ENCODE measurements around the gene COPS7A.
"Not testable (repeated sequence)": the region's sequence is repeated elsewhere in the genome, so short reads cannot be mapped to it uniquely, and the experiment has no call there.

COPS7A gene

GRCh38 chr12:6703631-6704030, 20.2 kb upstream of the COPS7A start:
- no peak for DNase-seq

GRCh38 chr12:6708351-6708750, 15.5 kb upstream of the COPS7A start:
- DNase-seq, result not testable (repeated sequence)

- DNase-seq, result peak; percentile 37
These were observed 14.9 kb upstream of the COPS7A start for GRCh38 chr12:6708960-6709394.

DNA sequence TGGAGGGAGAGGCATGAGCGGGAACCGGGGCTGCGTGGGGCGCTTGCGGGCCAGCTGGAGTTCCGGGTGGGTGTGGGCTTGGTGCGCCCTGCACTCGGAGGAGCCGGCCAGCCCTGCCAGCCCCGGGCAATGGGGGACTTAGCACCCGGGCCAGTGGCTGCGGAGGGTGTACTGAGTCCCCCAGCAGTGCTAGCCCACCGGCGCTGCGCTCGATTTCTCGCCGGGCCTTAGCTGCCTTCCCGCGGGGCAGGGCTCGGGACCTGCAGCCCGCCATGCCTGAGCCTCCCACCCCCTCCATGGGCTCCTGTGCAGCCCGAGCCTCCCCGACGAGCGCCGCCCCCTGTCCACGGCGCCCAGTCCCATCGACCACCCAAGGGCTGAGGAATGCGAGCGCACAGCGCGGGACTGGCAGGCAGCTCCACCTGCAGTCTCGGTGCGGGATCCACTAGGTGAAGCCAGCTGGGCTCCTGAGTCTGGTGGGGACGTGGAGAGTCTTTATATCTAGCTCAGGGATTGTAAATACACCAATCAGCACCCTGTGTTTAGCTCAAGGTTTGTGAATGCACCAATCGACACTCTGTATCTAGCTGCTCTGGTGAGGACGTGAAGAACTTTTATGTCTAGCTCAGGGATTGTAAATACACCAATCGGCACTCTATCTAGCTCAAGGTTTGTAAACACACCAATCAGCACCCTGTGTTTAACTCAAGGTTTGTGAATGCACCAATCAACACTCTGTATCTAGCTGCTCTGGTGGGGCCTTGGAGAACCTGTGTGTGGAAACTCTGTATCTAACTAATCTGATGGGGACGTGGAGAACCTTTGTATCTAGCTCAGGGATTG, 7.6 kb upstream of the COPS7A start:
- DNase-seq, result not testable (repeated sequence)

GRCh38 chr12:6716874-6717437, 6.9 kb upstream of the COPS7A start:
- DNase-seq, result no peak

DNA sequence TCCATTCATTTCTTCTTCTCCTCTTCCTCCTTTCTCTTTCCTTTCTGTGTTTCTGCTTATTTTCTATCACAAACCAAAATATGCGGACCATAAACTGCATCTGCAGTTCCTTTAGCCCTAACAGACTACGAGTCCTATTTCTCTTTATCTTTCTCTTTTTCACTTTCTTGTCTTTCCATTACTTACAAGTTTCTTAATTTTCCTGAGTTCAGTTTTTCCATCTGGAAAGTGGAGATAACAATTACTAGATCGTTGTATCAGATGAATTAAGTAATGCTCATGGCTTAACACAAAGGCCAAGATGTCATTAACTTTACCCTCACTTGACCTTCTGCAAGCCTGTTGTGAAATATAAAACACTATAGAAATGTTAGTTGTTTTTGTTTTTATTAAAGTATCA, 983 bp upstream of the COPS7A start:
- DNase-seq, result no peak

DNA sequence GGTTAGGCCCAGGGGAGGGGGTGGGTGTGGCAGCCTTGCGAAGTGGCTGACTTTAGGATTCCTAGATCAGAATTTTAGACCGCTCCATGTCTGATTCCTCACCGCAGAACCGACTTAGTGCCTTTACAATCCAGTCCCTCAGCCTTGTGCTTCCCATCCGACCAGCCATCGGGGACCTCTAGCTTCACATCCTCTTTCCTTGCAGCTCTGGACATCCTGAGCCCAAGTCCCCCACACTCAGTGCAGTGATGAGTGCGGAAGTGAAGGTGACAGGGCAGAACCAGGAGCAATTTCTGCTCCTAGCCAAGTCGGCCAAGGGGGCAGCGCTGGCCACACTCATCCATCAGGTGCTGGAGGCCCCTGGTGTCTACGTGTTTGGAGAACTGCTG, 557 bp downstream of the COPS7A start:
- no peak for DNase-seq

- DNase-seq, result no peak
These were observed 1.5 kb downstream of the COPS7A start for GRCh38 chr12:6725350-6725749.

GRCh38 chr12:6729186-6729585, 5.3 kb downstream of the COPS7A start:
- no peak for DNase-seq

DNA sequence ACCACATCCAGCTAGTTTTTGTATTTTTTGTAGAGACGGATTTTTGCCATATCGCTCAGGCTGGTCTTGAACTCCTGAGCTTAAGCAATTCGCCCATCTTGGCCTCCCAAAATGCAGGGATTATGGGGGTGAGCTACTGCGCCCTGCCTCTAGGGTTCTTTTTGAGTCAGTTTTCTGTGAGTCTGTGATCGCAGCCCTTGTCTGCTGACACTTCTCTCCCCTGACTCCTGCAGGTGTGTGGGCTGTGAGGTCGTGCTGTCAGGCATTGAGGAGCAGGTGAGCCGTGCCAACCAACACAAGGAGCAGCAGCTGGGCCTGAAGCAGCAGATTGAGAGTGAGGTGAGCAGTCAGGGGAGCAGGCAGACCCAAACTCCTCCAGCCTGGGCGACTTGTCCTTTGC, 6.3 kb downstream of the COPS7A start:
- no peak for DNase-seq

GRCh38 chr12:6734506-6735387, 10.9 kb downstream of the COPS7A start:
- no peak for DNase-seq

DNA sequence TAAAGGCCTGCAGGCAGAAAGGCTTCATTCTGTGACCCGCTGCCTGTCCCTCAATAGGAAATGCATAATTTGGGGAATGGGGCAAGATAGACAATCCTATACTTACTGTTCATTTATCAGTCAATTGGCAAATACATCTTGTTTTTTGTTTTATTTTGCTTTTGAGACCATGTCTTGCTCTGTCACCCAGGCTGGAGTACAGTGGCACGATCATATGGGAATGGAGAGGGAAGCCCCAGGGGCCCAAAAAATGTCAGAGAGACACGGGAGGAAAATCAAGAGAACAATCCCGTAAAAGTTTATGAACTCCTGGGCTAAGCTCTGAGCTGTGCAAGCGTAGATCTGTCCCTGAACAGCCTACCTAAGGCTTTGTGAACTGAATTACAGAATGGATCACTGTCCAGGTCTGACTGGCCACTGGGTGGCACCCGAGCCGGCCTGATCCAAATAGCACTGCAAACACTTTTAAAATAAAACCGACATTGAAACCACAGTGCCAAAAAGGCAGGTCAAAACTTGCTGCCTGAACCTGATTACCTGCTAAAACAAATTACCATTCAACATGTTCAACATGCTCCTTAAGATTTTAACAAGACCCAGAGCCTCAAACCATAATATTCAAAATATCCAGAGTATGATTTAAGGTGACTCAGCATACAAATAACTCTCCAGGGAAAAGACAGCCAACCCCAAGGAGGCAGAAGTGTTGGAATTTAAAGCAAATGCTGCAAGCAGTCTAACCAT, 11.8 kb downstream of the COPS7A start:
- peak; percentile 53 for DNase-seq

- DNase-seq, result no peak
These were observed 12.9 kb downstream of the COPS7A start for GRCh38 chr12:6736754-6737153.

- not testable (repeated sequence) for DNase-seq
These were observed 18.2 kb downstream of the COPS7A start for GRCh38 chr12:6742080-6742479.

DNA sequence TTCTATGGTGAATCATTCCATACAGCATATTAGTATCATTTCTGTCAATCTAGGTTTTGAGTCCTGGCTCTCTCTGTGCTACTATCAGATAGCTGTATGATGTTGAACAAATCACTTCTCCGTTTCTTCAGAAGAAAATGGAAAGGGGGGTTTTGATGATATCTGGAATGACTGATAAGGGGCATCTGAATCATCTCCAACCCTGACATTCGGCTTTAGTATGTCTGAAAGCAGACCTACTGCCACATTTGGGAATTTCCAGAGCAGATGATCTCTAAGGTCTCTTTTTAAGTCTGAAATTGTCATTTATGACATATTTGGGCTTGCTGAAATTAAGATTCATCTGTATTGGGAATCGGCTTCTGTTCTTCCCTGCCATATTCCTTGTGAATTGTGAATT, 19.0 kb downstream of the COPS7A start:
- DNase-seq, result no peak

DNA sequence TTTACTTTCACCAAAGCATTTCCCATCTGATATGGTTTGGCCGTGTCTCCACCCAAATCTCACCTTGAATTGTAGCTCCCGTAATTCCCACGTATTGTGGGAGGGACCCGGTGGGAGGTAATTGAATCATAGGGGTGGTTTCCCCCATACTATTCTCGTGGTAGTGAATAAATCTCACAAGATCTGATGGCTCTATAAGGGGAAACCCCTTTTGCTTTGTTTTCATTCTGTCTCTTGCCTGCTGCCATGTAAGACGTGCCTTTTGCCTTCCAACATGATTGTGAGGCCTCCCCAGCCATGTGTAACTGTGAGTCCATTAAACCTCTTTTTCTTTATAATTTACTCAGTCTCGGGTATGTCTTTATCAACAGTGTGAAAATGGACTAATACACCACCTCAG, 19.5 kb downstream of the COPS7A start:
- not testable (repeated sequence) for DNase-seq

DNA sequence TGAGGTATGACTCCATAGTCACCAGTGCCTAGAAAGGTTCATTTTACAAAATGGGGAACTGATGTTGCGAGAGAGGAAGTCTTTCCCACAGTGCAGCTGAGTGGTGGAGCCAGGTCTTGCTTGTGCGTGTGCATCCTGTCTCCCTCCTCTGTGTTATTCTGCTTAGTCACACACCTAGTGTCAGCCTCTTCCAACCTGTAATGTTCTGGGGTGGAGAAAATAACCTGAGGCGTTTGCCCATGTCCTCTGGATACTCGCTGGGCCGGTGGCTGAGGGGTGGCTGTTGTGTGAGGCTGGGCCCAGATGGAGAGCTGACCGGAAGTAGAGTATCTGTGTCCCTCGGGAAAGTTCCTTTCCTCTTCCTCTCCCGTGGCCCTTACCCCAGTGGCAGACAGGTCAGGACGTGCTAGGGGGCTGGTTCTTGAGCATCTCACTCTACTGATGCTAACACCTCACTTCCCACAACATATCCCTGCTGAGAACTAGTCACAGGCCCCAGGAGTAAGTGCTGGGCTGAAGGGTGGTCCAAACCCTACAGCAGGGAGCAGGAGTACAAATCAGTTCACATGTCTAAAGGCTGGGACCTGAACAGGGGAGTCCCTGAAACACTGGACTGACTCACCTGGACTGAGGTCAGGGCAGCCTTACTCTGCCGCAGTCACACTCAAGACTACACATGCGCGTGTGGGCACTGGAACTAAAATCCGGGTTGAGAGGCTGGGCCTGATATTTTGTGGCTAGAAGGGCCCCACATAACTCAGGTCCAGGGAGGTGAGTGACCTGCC, 22.1 kb downstream of the COPS7A start:
- no peak for DNase-seq

DNA sequence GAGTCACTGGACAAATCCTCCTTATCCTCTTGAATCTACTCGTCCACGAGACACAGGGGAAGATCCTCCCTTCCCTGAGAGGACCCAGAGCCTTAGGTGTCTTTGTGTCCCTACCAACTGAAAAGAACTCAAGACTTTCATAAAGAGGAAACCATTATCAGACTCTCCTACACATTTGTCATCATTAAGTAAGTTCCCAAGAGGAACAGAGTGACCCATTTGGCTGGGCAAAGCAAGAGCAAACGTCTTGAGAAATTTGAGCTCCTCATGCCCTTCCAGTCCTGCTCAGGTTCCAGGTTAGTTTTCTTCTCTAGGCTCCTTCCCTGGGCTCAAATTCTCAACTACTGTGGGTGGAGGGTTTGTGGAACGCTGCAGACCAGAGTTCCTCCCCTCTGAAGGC, 23.4 kb downstream of the COPS7A start:
- no peak for DNase-seq

DNA sequence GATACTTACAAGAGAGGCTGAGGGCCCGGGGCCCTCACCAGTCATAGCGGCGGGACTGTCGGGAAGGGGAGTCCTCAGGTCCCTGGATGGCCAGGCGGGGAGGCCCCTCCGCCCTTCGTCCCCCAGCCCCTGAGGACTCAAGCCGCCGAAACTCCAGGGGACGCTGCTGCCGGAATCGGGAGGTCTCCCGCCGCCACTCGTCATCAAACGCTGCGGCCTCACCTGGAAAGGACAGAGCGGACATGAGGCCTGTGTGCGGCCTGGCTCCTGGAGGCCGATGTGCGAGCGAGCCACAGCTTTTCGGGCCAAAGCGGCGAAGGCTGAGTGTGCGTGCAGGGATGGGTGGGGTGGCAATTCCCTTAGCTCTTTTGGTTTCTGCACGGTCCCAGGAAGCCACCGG, 24.9 kb downstream of the COPS7A start:
- no peak for DNase-seq

DNA sequence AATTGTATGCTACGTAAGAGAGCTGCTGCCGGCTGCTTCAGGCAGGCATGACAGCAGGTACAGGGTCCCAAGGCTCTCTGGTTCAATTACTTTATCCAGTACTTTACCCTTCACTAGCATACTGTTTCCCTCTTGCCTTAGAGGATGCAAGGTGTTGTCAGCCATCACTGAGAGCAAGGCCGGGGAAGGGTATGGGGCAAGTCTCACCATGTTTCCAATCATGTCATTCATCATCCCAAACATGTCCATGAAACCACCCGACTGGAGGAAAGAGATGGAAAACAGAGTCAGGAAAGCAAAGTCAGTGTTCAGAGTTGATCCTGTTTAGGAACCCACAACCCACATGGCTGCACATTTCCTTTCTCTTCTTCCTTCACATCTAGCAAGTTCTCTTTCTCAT, 26.7 kb downstream of the COPS7A start:
- no peak for DNase-seq

GRCh38 chr12:6751767-6752166, 27.9 kb downstream of the COPS7A start:
- DNase-seq, result no peak

All from CD4-positive, alpha-beta T cell treated with Interleukin-12 subunit alpha and Interleukin-12 subunit beta, for 1 hour (primary cell).